ENCODE measurements around the gene BRIX1. TPM values are rescaled to one million over a fixed set of nuclear protein-coding genes. Genes with fewer than 3 reads are reported as not detected.
A peak's percentile ranks its signal among the peaks of the same experiment; 100 is the strongest.

Gene BRIX1
- total and polyA plus RNA-seq, 2 donors from 2014 or later, result 22.9 to 23.1 TPM

DNA sequence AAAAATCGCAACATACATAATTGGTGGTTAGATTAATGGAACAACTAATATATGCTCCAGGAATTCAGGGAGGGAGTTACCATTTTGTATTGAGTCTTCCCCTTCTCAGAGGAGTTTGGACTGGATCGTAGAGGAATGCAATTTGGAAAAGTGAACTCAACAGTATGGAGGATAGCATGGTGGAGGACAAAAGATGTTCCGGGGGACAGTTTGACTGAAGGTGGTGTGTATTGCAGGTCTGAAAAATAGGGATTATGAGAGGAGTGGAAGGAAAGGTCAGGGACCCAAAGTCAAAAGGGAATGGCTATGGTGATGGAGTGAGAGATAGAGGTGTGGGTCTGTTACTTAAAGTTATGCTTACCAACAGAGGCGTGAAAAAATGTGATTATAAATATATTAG lies 15.4 kb downstream of the BRIX1 start:
- intact Hi-C loops (cut with DNase I), result no loop called here
- peaks cover 0 to 4% (median 4%) of the 10 kb centered on the region in 3 donors for H3K4me1 ChIP-seq (ENCODE audit: control insufficient read depth in 2 of 3, insufficient read depth in 2 of 3, low read depth in 1 of 3, low read length in 3 of 3)
- H3K27me3 ChIP-seq (ENCODE audit: control insufficient read depth, insufficient read depth, low read length), result no peaks in the 10 kb centered on the region
- H3K4me3 ChIP-seq (ENCODE audit: low read length in 3 of 3), result peak overlapping the region; percentile 13 to 90 (median 83)
- FAIRE-seq (no peak), DNase-seq (peak in 1 of 5 donors; percentile 18)
- no peak overlapping the region for H3K9ac ChIP-seq (ENCODE audit: low read length in 3 of 3)
- peaks cover 0 to 4% (median 0%) of the 10 kb centered on the region in 3 donors for H3K36me3 ChIP-seq (ENCODE audit: control insufficient read depth in 2 of 3, insufficient read depth in 3 of 3, low read length in 3 of 3)
- TF ChIP-seq, protein P1, sequence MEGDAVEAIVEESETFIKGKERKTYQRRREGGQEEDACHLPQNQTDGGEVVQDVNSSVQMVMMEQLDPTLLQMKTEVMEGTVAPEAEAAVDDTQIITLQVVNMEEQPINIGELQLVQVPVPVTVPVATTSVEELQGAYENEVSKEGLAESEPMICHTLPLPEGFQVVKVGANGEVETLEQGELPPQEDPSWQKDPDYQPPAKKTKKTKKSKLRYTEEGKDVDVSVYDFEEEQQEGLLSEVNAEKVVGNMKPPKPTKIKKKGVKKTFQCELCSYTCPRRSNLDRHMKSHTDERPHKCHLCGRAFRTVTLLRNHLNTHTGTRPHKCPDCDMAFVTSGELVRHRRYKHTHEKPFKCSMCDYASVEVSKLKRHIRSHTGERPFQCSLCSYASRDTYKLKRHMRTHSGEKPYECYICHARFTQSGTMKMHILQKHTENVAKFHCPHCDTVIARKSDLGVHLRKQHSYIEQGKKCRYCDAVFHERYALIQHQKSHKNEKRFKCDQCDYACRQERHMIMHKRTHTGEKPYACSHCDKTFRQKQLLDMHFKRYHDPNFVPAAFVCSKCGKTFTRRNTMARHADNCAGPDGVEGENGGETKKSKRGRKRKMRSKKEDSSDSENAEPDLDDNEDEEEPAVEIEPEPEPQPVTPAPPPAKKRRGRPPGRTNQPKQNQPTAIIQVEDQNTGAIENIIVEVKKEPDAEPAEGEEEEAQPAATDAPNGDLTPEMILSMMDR (IDR thresholded peaks at IDR 0.05; ENCODE audit: borderline replicate concordance, extremely low read depth, insufficient read depth), result no peak
- H3K9me3 ChIP-seq (ENCODE audit: control insufficient read depth in 2 of 3, insufficient read depth in 1 of 3, low read length in 3 of 3), result no peaks in the 10 kb centered on the region
- no peak overlapping the region for H3K27ac ChIP-seq (ENCODE audit: low read depth in 2 of 2, low read length in 2 of 2)

DNA sequence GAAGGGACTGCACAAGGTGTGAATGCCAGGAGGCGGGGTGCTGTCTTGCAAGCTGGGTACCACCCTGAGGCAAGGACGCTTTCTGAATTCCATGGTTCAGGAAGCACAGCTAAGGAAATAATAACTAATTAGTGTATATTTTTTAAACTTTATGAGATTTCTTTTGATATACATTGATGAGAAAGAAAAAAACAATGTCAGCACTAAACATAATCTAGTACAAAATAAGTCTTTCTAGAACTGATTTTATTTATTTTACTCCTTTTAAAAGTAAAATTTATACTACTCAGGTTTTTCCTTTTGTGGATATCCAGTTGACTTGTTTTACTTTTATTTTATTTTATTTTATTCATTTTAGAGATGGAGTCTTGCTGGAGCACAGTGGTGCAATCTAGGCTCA lies 17.4 kb downstream of the BRIX1 start:
- Histone ChIP-seq H3K9me3 (ENCODE audit: control insufficient read depth in 2 of 3, insufficient read depth in 1 of 3, low read length in 3 of 3) (no peaks in the 10 kb centered on the region), H3K4me1 (ENCODE audit: control insufficient read depth in 2 of 3, insufficient read depth in 2 of 3, low read depth in 1 of 3, low read length in 3 of 3) (peaks cover 0 to 4% (median 4%) of the 10 kb centered on the region in 3 donors), H3K27ac (ENCODE audit: low read depth in 2 of 2, low read length in 2 of 2) (no peak overlapping the region), H3K27me3 (ENCODE audit: control insufficient read depth, insufficient read depth, low read length) (no peaks in the 10 kb centered on the region), H3K4me3 (ENCODE audit: low read length in 3 of 3) (no peak overlapping the region), H3K9ac (ENCODE audit: low read length in 3 of 3) (no peak overlapping the region), H3K36me3 (ENCODE audit: control insufficient read depth in 2 of 3, insufficient read depth in 3 of 3, low read length in 3 of 3) (peaks cover 2 to 12% (median 9%) of the 10 kb centered on the region in 3 donors)
- intact Hi-C loops (cut with DNase I), result no loop called here
- no peak for DNase-seq
- FAIRE-seq, result no peak
- TF ChIP-seq, protein P1 (IDR thresholded peaks at IDR 0.05; ENCODE audit: borderline replicate concordance, extremely low read depth, insufficient read depth), result no peak

DNA sequence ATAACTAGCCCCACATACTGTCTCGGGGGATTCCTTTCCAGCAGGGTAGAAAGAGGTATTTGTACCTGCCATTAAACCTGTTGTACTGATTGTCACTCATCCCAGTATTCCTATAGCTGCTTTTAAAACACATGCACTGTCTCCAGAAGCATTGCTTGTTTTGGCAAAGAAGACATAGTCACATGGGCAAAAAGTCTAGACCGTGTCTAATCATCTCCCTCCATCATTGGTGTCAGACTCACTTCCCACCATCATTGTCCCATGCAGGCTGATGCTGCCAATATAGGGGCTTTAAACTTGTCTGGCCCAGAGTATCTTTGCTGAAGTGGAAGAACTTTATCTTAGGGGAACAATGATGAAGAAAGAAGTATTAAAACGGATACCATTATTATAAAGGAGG lies 26.4 kb downstream of the BRIX1 start:
- intact Hi-C loops (cut with DNase I), result no loop called here
- Histone ChIP-seq H3K9me3 (ENCODE audit: control insufficient read depth in 2 of 3, insufficient read depth in 1 of 3, low read length in 3 of 3) (no peaks in the 10 kb centered on the region), H3K36me3 (ENCODE audit: control insufficient read depth in 2 of 3, insufficient read depth in 3 of 3, low read length in 3 of 3) (peaks cover 0 to 38% (median 23%) of the 10 kb centered on the region in 3 donors), H3K4me1 (ENCODE audit: control insufficient read depth in 2 of 3, insufficient read depth in 2 of 3, low read depth in 1 of 3, low read length in 3 of 3) (no peaks in the 10 kb centered on the region), H3K27me3 (ENCODE audit: control insufficient read depth, insufficient read depth, low read length) (no peaks in the 10 kb centered on the region), H3K27ac (ENCODE audit: low read depth in 2 of 2, low read length in 2 of 2) (no peak overlapping the region), H3K4me3 (ENCODE audit: low read length in 3 of 3) (no peak overlapping the region), H3K9ac (ENCODE audit: low read length in 3 of 3) (no peak overlapping the region)
- no peak for DNase-seq
- TF ChIP-seq, protein P1 (IDR thresholded peaks at IDR 0.05; ENCODE audit: borderline replicate concordance, extremely low read depth, insufficient read depth), result no peak
- FAIRE-seq, result no peak

DNA sequence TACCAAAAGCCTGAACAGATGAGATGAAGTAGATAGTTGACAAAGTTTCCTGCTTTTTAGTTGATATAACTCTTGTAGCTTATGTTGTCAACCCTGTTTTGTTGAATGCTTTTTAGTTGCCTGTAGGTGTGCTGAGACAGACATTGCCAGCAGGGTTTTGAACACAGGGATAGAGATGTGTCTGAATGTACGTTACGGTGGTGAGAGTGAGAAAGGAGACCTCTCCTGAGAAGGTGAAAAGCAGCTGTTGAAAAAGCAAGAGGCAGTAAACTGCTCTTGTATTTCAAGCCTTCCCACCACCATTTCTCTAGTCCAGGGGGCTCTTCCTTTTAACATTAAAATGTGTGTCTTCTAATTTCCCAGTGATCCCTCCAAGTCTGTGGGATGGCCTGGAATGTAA lies 28.5 kb downstream of the BRIX1 start:
- intact Hi-C loops (cut with DNase I), result no loop called here
- Histone ChIP-seq H3K27ac (ENCODE audit: low read depth in 2 of 2, low read length in 2 of 2) (no peak overlapping the region), H3K4me3 (ENCODE audit: low read length in 3 of 3) (no peak overlapping the region), H3K4me1 (ENCODE audit: control insufficient read depth in 2 of 3, insufficient read depth in 2 of 3, low read depth in 1 of 3, low read length in 3 of 3) (no peaks in the 10 kb centered on the region), H3K36me3 (ENCODE audit: control insufficient read depth in 2 of 3, insufficient read depth in 3 of 3, low read length in 3 of 3) (peaks cover 0 to 24% (median 10%) of the 10 kb centered on the region in 3 donors), H3K9ac (ENCODE audit: low read length in 3 of 3) (no peak overlapping the region), H3K27me3 (ENCODE audit: control insufficient read depth, insufficient read depth, low read length) (no peaks in the 10 kb centered on the region), H3K9me3 (ENCODE audit: control insufficient read depth in 2 of 3, insufficient read depth in 1 of 3, low read length in 3 of 3) (no peaks in the 10 kb centered on the region)
- FAIRE-seq (no peak), DNase-seq (no peak)
- TF ChIP-seq, protein P1 (IDR thresholded peaks at IDR 0.05; ENCODE audit: borderline replicate concordance, extremely low read depth, insufficient read depth), result no peak
